Mucosa of descending colon (tissue), 3 donors: ENCODE results near the gene ATP6V1D. TPM values are rescaled to one million over a fixed set of nuclear protein-coding genes. Genes with fewer than 3 reads are reported as not detected.

Experiments used
- ATAC-seq: fragments of 200-7000 bp; cut with Tn5 transposase; one replicate; pipeline ENCODE4 v1.9.1; 2020; ENCODE audit warnings: mild to moderate bottlenecking, moderate library complexity
- DNase-seq, 3 donors: peaks; one replicate each; pipeline ENCODE4 v3.0.0-alpha.2; 2020
- H3K36me3 ChIP-seq: fragments of 200-600 bp; one replicate; pipeline ENCODE4 v1.8.0; 2021; ENCODE audit warnings: low read depth, mild to moderate bottlenecking
- H3K4me1 ChIP-seq: fragments of 200-600 bp; one replicate; pipeline ENCODE4 v1.8.0; 2021; ENCODE audit warnings: low read depth, mild to moderate bottlenecking
- H3K4me3 ChIP-seq: fragments of 200-600 bp; one replicate; pipeline ENCODE4 v1.8.0; 2021; ENCODE audit warnings: mild to moderate bottlenecking
- H3K9me3 ChIP-seq: fragments of 200-600 bp; one replicate; pipeline ENCODE4 v1.8.0; 2021; ENCODE audit warnings: mild to moderate bottlenecking
- intact Hi-C, 2 donors: fragments of 100-400 bp; cut with DNase I in 1 of 2; cut with micrococcal nuclease in 1 of 2; formaldehyde crosslinking; loops; one replicate each; pipeline versions ENCODE4 v1.11.0 to v1.11.1; 2022; cut with DNase I, micrococcal nuclease
- total RNA-seq, 3 donors: library from RNA; stranded (reverse); fragmentation: NEBNext Ultra II Directional in 2 of 3; extraction: Animal tissue kit (Norgen Biotek cat#: 25700) in 2 of 3; gene quantifications; one replicate each; pipeline versions ENCODE4 v1.2.1 to v1.2.4, GENCODE V29; 2021 to 2023
- TF ChIP-seq, protein P1 (sequence below): fragments of 200-600 bp; IDR thresholded peaks from one replicate; pipeline ENCODE4 v1.8.0; 2022; ENCODE audit warnings: antibody characterized with exemption, mild to moderate bottlenecking
- donor health status: DM: no; HTN: no; CAD: no; lungs with moderate emphysema.
- donor health status: DM: no; HTN: no; CAD: no.
- donor health status: DM: no; HTN: yes; CAD: no.

The ATP6V1D gene
- total RNA-seq, 3 donors from 2014 or later, result 74.1 to 83.7 (median 81.6) TPM

DNA sequence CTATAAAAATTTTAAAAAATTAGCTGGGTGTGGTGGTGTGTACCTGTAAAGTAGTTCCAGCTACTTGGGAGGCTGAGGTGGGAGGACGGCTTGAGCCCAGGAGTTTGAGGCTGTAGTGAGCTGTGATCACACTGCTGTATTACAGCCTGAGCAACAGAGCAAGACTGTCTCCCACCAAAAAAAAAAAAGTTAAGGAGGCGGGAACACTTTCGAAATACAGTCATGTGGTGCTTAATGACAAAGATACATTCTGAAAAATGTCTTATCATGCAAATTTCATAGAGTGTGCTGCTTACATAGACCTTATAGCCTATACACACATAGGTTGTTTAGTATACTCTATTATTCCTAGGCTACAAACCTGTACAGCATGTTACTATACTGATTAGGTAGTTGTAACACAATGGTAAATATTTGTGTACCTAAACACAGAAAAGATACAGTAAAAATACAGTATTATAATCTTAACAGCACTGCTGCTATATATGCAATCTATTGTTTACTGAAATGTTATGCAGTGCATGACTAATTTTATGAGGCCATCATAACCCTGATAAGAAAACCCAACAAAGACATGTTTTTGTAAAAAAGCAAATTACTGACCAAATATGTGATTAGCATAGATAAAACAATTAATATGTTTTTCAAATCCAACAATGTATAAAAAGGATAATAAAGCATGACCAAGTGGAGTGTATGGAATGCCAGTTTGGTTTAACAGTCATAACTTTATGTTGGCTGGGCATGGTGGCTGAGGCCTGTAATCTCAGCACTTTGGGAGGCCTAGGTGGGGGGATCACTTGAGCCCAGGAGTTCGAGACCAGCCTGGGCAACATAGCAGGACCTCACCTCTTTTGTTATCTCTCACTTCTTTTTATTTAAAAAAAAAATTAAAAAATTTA, 11.9 kb upstream of the ATP6V1D start:
- peak; percentile 25 for ATAC-seq
- Histone ChIP-seq H3K36me3 (peaks cover 3% of the 10 kb centered on the region), H3K9me3 (no peaks in the 10 kb centered on the region), H3K4me3 (no peak overlapping the region), H3K4me1 (no peaks in the 10 kb centered on the region)
- TF ChIP-seq, protein P1, sequence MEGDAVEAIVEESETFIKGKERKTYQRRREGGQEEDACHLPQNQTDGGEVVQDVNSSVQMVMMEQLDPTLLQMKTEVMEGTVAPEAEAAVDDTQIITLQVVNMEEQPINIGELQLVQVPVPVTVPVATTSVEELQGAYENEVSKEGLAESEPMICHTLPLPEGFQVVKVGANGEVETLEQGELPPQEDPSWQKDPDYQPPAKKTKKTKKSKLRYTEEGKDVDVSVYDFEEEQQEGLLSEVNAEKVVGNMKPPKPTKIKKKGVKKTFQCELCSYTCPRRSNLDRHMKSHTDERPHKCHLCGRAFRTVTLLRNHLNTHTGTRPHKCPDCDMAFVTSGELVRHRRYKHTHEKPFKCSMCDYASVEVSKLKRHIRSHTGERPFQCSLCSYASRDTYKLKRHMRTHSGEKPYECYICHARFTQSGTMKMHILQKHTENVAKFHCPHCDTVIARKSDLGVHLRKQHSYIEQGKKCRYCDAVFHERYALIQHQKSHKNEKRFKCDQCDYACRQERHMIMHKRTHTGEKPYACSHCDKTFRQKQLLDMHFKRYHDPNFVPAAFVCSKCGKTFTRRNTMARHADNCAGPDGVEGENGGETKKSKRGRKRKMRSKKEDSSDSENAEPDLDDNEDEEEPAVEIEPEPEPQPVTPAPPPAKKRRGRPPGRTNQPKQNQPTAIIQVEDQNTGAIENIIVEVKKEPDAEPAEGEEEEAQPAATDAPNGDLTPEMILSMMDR, result no peak
- intact Hi-C loops, result no loop called here
- DNase-seq, result no peak

DNA sequence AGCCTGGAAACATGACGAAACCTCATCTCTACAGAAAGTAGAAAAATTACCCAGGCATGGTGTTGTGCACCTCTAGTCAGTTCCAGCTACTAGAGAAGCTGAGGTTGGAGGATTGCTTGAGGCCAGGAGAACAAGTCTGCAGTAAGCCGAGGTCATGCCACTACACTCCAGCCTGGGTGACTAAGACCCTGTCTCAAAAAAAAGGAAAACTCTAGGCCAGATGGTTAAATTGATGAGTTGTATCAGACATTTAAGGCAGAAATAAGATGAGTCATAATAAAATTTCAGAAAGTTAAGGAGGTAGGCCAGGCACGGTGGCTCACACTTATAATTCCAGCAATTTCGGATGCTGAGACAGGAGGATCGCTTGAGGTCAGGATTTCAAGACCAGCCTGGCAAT, 11.2 kb upstream of the ATP6V1D start:
- no peak for DNase-seq
- no peak for ATAC-seq
- H3K9me3 ChIP-seq, result no peaks in the 10 kb centered on the region
- intact Hi-C loops, result no loop called here
- no peak overlapping the region for H3K4me3 ChIP-seq
- TF ChIP-seq, protein P1, result no peak
- H3K4me1 ChIP-seq, result no peaks in the 10 kb centered on the region
- H3K36me3 ChIP-seq, result peaks cover 3% of the 10 kb centered on the region

GRCh38 chr14:67365476-67365875, 5.9 kb upstream of the ATP6V1D start:
- Histone ChIP-seq H3K4me1 (peaks cover 26% of the 10 kb centered on the region), H3K9me3 (no peaks in the 10 kb centered on the region), H3K36me3 (peaks cover 3% of the 10 kb centered on the region), H3K4me3 (no peak overlapping the region)
- TF ChIP-seq, protein P1, result no peak
- DNase-seq (no peak), ATAC-seq (no peak)
- intact Hi-C loops, result no loop called here

DNA sequence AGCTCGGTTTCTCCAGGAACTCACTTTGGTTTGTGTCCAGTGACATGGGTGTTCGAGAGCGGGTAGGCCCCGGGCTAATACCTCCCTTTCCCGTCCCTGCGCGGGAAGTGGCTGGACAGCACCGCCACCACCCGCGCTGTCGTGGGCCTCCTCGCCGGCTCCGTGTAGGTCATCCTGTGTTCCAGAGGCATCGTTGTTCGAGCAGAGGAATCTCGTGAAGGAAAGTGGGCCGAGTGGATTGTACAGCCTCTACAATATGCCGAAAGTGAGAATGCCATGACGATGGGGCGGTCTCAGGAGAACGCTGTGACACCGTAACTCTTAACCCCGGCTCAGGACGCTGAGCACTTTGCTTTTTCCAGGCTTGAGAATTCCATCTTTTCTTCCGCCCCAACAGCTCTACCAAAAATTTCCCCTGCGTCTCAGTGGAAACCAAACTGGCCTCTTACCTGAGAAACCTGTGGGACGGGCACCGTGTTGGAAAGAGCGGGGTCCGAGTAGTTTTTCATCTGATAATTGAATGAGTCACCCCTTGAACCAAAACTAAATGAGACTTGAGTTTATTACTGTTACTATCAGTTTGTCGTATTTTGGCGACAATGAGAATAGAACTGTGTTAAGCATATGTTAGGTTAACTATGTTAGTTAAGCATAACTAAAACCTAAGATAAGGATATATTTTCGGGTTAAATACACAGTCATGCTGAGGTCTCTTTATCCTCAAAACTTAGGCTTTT, 1.0 kb upstream of the ATP6V1D start:
- DNase-seq, result no peak
- H3K4me1 ChIP-seq, result peaks cover 39% of the 10 kb centered on the region

GRCh38 chr14:67358924-67359774, 455 bp downstream of the ATP6V1D start:
- peak in 2 of 3 donors; percentile 14 to 50 for DNase-seq
- Histone ChIP-seq H3K4me1 (peaks cover 39% of the 10 kb centered on the region), H3K36me3 (no peaks in the 10 kb centered on the region), H3K4me3 (peak overlapping the region; percentile 49), H3K9me3 (no peaks in the 10 kb centered on the region)
- TF ChIP-seq, protein P1, result no peak
- no peak for ATAC-seq
- intact Hi-C loops, result no loop called here

More for the DNA sequence above, 1.0 kb upstream of the ATP6V1D start:
- intact Hi-C loops, result no loop called here
- Histone ChIP-seq H3K36me3 (no peaks in the 10 kb centered on the region), H3K9me3 (no peaks in the 10 kb centered on the region), H3K4me3 (peak overlapping the region; percentile 49)
- peak; percentile 51 for ATAC-seq
- TF ChIP-seq, protein P1, result no peak
